HUES6 (cell line): ENCODE measurements around the gene PRKCA.

Experiments used
- H3K27ac ChIP-seq: 2 replicates; pipeline ENCODE4 v1.7.0; 2013; ENCODE audit warnings: low read depth, mild to moderate bottlenecking, low read length, inconsistent platforms
- H3K27me3 ChIP-seq: 2 replicates; pipeline ENCODE4 v1.6.1; 2013; ENCODE audit warnings: low read length; ENCODE audit not compliant: control insufficient read depth, insufficient read depth
- H3K36me3 ChIP-seq: 2 replicates; pipeline ENCODE4 v1.6.1; 2013; ENCODE audit warnings: low read length; ENCODE audit not compliant: control insufficient read depth, insufficient read depth
- H3K4me1 ChIP-seq: 2 replicates; pipeline ENCODE4 v1.6.1; 2013; ENCODE audit warnings: low read length; ENCODE audit not compliant: control insufficient read depth, insufficient read depth
- H3K4me3 ChIP-seq: 2 replicates; pipeline ENCODE4 v1.5.1; 2013; ENCODE audit warnings: low read depth, low read length
- H3K9ac ChIP-seq: one replicate; pipeline ENCODE4 v1.6.1; 2013; ENCODE audit warnings: mild to moderate bottlenecking, low read length
- H3K9me3 ChIP-seq: 2 replicates; pipeline ENCODE4 v1.6.1; 2013; ENCODE audit warnings: low read depth, low read length; ENCODE audit not compliant: control insufficient read depth, insufficient read depth

The PRKCA gene

DNA sequence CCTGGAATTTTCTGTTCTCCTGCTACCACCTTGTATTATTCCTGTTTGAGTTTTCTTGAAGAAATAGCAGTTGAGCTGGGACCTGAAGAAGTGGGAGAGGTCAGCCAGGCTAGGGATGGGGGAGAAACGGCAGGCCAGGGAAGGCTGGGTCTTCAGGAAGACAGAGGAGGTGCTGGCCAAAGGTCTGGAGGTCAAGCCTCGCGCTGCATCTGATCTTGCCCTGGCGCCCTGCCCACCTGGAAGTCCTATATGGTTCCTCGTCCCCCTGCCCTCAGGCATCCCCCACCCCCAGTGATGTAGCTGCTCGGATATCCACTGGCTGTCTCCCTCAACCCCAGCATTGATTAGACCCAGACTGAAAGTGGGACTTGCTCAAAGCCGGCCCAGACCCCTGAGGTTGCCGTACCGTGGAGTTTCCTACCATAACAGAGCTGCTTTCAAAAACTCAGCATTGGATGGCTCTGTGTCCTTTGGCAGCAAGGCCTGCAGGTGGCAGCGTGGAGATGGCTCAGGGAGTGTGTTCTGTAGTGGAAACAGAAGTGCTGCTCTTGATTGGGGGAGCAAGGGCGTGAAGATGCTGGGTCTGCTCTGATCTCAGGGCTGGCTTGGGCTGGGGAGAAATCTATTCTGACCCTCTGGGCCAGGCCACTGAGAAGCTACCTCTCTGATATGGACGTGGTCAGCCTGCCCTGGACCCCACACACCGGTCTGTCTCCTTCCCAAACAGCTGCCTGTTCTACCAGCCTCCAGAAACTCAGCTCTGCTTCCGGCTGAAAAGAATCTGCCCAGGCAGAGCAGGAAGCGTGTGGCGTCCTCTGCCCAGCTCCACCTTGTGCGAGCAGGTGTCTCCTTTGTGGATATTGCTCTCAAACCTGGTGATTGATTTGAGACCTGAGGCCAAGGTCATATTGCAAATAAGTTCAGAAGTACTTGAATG lies 425.5 kb downstream of the PRKCA start:
- Histone ChIP-seq H3K4me1 (peaks cover 13% of the 10 kb centered on the region), H3K27ac (no peak overlapping the region), H3K9me3 (no peaks in the 10 kb centered on the region), H3K9ac (no peak overlapping the region), H3K36me3 (no peaks in the 10 kb centered on the region), H3K27me3 (no peaks in the 10 kb centered on the region), H3K4me3 (no peak overlapping the region)

DNA sequence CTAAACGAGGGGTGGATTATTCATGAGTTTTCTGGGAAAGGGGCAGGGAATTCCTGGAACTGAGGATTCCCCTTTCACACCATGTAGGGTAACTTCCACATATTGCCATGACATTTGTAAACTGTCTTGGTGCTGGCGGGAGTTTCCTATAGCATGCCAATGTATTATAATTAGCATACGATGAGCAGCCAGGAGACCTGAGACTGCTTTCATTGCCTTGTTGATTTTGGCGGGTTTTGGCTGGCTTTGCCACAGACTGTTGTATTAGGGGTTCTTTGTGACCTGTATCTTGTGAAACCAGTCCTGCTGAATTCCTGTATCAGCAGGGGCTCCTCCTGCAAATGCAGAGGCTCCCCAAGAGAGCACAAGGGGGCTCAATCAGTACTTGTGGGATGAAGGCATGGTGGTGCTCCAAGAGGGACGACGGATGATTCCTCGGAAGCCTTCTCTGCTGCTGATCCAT lies 428.1 kb downstream of the PRKCA start:
- no peaks in the 10 kb centered on the region for H3K9me3 ChIP-seq
- H3K4me1 ChIP-seq, result peaks cover 13% of the 10 kb centered on the region
- H3K4me3 ChIP-seq, result no peak overlapping the region
- H3K27ac ChIP-seq, result no peak overlapping the region
- no peaks in the 10 kb centered on the region for H3K27me3 ChIP-seq
- H3K36me3 ChIP-seq, result peaks cover 2% of the 10 kb centered on the region; the same call in 1 of the 2 replicates
- no peak overlapping the region for H3K9ac ChIP-seq

GRCh38 chr17:66733759-66734158 lies 431.3 kb downstream of the PRKCA start:
- Histone ChIP-seq H3K27ac (no peak overlapping the region), H3K36me3 (peaks cover 3% of the 10 kb centered on the region; the same call in 1 of the 2 replicates), H3K9ac (no peak overlapping the region), H3K4me1 (peaks cover 10% of the 10 kb centered on the region), H3K9me3 (no peaks in the 10 kb centered on the region), H3K27me3 (no peaks in the 10 kb centered on the region), H3K4me3 (no peak overlapping the region)

GRCh38 chr17:66734186-66734943 lies 432.0 kb downstream of the PRKCA start:
- H3K36me3 ChIP-seq, result peaks cover 3% of the 10 kb centered on the region; the same call in 1 of the 2 replicates

GRCh38 chr17:66737524-66737923 lies 435.1 kb downstream of the PRKCA start:
- no peak overlapping the region for H3K27ac ChIP-seq
- H3K4me1 ChIP-seq, result 0 out of 2 replicates have a peak, but pooled peaks cover 2% of the 10 kb centered on the region
- H3K36me3 ChIP-seq, result peaks cover 3% of the 10 kb centered on the region; the same call in 1 of the 2 replicates
- H3K4me3 ChIP-seq, result no peak overlapping the region
- no peaks in the 10 kb centered on the region for H3K27me3 ChIP-seq
- no peak overlapping the region for H3K9ac ChIP-seq
- H3K9me3 ChIP-seq, result no peaks in the 10 kb centered on the region

More at GRCh38 chr17:66734186-66734943, 432.0 kb downstream of the PRKCA start:
- no peak overlapping the region for H3K27ac ChIP-seq
- H3K4me1 ChIP-seq, result peaks cover 10% of the 10 kb centered on the region
- no peak overlapping the region for H3K4me3 ChIP-seq
- H3K9ac ChIP-seq, result no peak overlapping the region
- H3K9me3 ChIP-seq, result no peaks in the 10 kb centered on the region
- no peaks in the 10 kb centered on the region for H3K27me3 ChIP-seq

DNA sequence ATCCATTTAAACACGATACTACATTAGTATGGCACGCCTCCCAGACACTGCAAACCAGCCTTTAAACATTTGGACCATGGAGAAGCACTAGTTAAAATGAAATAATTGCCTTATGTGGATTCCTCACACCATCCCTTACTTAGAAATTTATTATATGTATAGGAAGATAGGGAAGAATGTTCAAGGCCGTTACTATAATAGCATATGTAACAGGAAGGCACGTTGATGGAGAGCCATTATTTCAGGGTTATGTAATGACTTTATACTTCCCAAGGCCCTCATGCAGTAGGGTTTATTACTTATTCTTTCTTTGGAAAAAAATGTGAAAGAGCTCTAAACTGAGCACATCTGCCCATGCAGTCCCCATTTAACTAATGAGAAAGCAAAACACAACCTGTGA lies 435.9 kb downstream of the PRKCA start:
- no peak overlapping the region for H3K9ac ChIP-seq
- H3K36me3 ChIP-seq, result peaks cover 3% of the 10 kb centered on the region; the same call in 1 of the 2 replicates
- H3K27ac ChIP-seq, result no peak overlapping the region
- no peaks in the 10 kb centered on the region for H3K27me3 ChIP-seq
- no peak overlapping the region for H3K4me3 ChIP-seq
- no peaks in the 10 kb centered on the region for H3K9me3 ChIP-seq
- 0 out of 2 replicates have a peak, but pooled peaks cover 2% of the 10 kb centered on the region for H3K4me1 ChIP-seq

DNA sequence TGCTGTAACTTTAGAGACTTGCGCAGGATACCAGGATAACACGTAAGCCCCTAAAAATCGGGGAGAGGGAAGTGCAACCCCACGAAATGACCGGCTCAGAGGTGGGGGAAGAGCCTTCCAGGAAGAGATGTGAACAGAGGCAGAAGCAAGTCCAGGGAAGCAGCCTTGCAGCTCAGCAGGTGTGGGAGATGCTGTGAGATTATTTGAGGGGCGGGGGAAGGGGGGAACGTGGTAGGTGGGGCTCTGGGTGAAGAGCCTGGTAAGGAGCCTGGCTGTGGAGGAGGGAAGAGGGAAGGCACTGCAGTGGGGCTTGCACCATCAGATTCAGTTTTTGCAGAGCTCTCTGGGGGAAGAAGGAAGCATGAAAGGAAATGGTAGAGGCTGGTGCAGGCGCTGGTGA lies 437.1 kb downstream of the PRKCA start:
- H3K9ac ChIP-seq, result no peak overlapping the region
- H3K27me3 ChIP-seq, result no peaks in the 10 kb centered on the region
- peaks cover 3% of the 10 kb centered on the region; the same call in 1 of the 2 replicates for H3K36me3 ChIP-seq
- H3K9me3 ChIP-seq, result no peaks in the 10 kb centered on the region
- H3K4me1 ChIP-seq, result 0 out of 2 replicates have a peak, but pooled peaks cover 2% of the 10 kb centered on the region
- no peak overlapping the region for H3K4me3 ChIP-seq
- no peak overlapping the region for H3K27ac ChIP-seq

DNA sequence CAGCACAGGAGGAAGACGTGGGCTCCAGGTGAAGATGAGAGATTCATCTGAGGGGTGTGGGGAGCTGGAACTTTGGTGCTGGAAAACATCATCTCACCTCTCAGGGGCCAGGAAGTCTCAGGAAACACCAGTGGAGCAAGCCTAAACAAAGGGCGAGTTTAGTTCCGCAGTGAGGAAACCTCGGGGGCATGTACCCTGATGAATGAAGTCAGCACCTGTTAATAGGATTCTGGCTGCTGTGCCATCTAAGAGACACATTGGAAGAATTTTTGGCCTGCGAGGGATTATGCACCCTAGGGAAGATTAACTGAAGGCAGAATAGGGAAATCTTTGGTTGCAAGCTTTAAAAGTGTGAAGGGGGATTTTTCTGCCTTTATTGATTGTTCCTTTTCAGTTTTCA lies 437.8 kb downstream of the PRKCA start:
- H3K36me3 ChIP-seq, result peaks cover 3% of the 10 kb centered on the region; the same call in 1 of the 2 replicates
- H3K27ac ChIP-seq, result no peak overlapping the region
- H3K9ac ChIP-seq, result no peak overlapping the region
- H3K4me1 ChIP-seq, result 0 out of 2 replicates have a peak, but pooled peaks cover 2% of the 10 kb centered on the region
- no peaks in the 10 kb centered on the region for H3K9me3 ChIP-seq
- no peak overlapping the region for H3K4me3 ChIP-seq
- H3K27me3 ChIP-seq, result no peaks in the 10 kb centered on the region

GRCh38 chr17:66743511-66743910 lies 441.1 kb downstream of the PRKCA start:
- Histone ChIP-seq H3K4me3 (no peak overlapping the region), H3K27me3 (no peaks in the 10 kb centered on the region)

DNA sequence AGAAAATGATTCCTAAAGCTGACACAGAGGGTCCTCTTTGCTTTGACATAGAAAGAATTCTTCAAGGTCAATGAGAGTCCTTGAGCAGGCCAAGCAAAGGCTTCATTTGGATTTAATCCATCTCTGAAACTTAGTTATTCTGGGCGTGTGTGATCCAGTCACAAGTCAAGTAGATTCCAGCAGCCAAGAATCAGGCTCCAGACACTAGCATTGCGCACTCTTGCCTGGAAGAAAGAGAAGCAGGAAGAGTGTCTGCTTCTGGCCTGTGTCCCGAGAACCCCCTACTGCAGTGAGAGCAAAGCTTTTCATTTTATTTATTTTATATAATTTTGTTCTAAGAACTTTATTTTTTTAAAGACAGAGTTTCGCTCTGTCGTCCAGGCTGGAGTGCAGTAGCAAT lies 444.3 kb downstream of the PRKCA start:
- no peak overlapping the region for H3K4me3 ChIP-seq
- H3K27me3 ChIP-seq, result no peaks in the 10 kb centered on the region
- H3K9me3 ChIP-seq, result no peaks in the 10 kb centered on the region
- H3K27ac ChIP-seq, result no peak overlapping the region
- no peaks in the 10 kb centered on the region for H3K36me3 ChIP-seq
- H3K9ac ChIP-seq, result no peak overlapping the region
- H3K4me1 ChIP-seq, result peaks cover 6% of the 10 kb centered on the region; the same call in 1 of the 2 replicates

More at GRCh38 chr17:66743511-66743910, 441.1 kb downstream of the PRKCA start:
- Histone ChIP-seq H3K9me3 (no peaks in the 10 kb centered on the region), H3K27ac (no peak overlapping the region), H3K9ac (no peak overlapping the region), H3K36me3 (no peaks in the 10 kb centered on the region), H3K4me1 (peaks cover 8% of the 10 kb centered on the region; the same call in 1 of the 2 replicates)
